Testis (tissue), 2 donors: ENCODE measurements around the gene RTL1.

Source experiments
- POLR2A ChIP-seq: fragments of 450-650 bp; IDR thresholded peaks from one replicate; pipeline ENCODE4 v1.6.1; 2017; ENCODE audit warnings: antibody characterized with exemption, mild to moderate bottlenecking, moderate library complexity
- TF ChIP-seq, protein P1 (sequence below), 3 experiments: fragments of 450-650 bp in 2 of 3; fragments of 200-600 bp in 1 of 3; sonication (generic) in 1 of 3; IDR thresholded peaks; one replicate each; pipeline ENCODE4 v1.5.1; 2016 to 2019; ENCODE audit warnings: antibody characterized with exemption in 3 of 3, mild to moderate bottlenecking in 2 of 3, moderate library complexity in 1 of 3

DNA sequence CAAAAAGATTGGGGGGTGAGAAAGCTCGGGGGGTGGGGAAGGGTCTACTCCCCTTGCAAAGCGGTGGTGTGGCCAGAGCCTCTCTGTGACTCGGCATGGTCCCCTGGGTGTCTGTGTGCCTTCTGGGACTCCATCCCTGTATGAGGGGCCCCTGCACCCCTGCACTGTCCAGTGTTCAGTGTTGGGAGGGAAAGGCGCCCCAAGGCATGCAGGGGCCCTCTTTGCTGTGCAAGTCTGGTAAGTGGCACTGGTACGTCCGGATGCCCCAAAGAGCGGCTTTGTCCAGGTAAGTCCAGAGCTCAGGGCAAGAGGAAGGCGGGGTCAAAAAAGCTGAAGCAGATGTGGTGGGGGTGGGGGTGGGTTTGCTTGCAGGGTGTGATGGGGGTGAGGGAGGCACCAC lies 23.7 kb downstream of the RTL1 start:
- TF ChIP-seq, protein P1, sequence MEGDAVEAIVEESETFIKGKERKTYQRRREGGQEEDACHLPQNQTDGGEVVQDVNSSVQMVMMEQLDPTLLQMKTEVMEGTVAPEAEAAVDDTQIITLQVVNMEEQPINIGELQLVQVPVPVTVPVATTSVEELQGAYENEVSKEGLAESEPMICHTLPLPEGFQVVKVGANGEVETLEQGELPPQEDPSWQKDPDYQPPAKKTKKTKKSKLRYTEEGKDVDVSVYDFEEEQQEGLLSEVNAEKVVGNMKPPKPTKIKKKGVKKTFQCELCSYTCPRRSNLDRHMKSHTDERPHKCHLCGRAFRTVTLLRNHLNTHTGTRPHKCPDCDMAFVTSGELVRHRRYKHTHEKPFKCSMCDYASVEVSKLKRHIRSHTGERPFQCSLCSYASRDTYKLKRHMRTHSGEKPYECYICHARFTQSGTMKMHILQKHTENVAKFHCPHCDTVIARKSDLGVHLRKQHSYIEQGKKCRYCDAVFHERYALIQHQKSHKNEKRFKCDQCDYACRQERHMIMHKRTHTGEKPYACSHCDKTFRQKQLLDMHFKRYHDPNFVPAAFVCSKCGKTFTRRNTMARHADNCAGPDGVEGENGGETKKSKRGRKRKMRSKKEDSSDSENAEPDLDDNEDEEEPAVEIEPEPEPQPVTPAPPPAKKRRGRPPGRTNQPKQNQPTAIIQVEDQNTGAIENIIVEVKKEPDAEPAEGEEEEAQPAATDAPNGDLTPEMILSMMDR (IDR thresholded peaks at IDR 0.05), result no peak
- TF ChIP-seq POLR2A, result no peak
